ENCODE measurements around the gene DST. TPM values are rescaled to one million over a fixed set of nuclear protein-coding genes. Genes with fewer than 3 reads are reported as not detected.

The DST gene
- total RNA-seq, 1 donor, result 573 TPM

DNA sequence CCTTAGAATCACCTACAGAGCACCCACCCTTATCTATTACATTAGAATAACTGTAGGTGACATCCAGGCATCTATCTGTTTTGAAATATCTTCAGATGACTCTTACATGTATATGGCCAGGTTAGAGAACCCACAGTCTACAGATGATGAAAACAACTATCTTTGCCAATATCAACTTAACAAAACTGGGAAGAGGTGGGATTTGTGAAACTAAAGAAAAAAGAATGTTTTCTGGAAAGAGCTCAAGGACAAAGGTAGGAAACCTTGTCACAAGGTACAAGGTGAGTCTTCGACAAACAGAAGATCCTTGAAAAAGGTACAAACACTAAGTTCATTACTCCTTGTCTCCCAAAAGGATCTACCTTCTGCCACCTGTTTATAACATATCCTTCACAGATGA is 47.0 kb upstream of the DST start:
- peak overlapping the region; percentile 94 for H3K27ac ChIP-seq (ENCODE audit: low read depth, low read length)
- peak overlapping the region; percentile 82 for H3K4me2 ChIP-seq (ENCODE audit: insufficient read depth, low read length)
- H3K4me3 ChIP-seq (ENCODE audit: insufficient read depth, low read length), result peak overlapping the region; percentile 70
- no peak overlapping the region for H2AFZ ChIP-seq (ENCODE audit: low read length)
- peaks cover 78% of the 10 kb centered on the region for H3K79me2 ChIP-seq (ENCODE audit: insufficient read depth, low read length)
- no peaks in the 10 kb centered on the region for H4K20me1 ChIP-seq (ENCODE audit: insufficient read depth, low read length)
- no peaks in the 10 kb centered on the region for H3K27me3 ChIP-seq (ENCODE audit: insufficient read depth, low read length)
- DNase-seq (ENCODE audit: insufficient read length, low spot score, missing footprints), result no peak
- H3K4me1 ChIP-seq (ENCODE audit: insufficient read depth, low read length), result peaks cover 62% of the 10 kb centered on the region
- H3K36me3 ChIP-seq (ENCODE audit: insufficient read depth, low read length), result no peaks in the 10 kb centered on the region
- TF ChIP-seq CTCF (IDR thresholded peaks at IDR 0.05; ENCODE audit: extremely low read depth, low read depth, low read length), result no peak
- H3K9me3 ChIP-seq (ENCODE audit: low read depth, low read length), result no peaks in the 10 kb centered on the region

GRCh38 chr6:56689114-56689513 is 46.4 kb upstream of the DST start:
- Histone ChIP-seq H2AFZ (ENCODE audit: low read length) (no peak overlapping the region), H3K4me2 (ENCODE audit: insufficient read depth, low read length) (peak overlapping the region; percentile 82), H4K20me1 (ENCODE audit: insufficient read depth, low read length) (no peaks in the 10 kb centered on the region), H3K9me3 (ENCODE audit: low read depth, low read length) (no peaks in the 10 kb centered on the region), H3K36me3 (ENCODE audit: insufficient read depth, low read length) (no peaks in the 10 kb centered on the region), H3K79me2 (ENCODE audit: insufficient read depth, low read length) (peaks cover 79% of the 10 kb centered on the region), H3K27me3 (ENCODE audit: insufficient read depth, low read length) (no peaks in the 10 kb centered on the region), H3K27ac (ENCODE audit: low read depth, low read length) (no peak overlapping the region), H3K4me3 (ENCODE audit: insufficient read depth, low read length) (no peak overlapping the region), H3K4me1 (ENCODE audit: insufficient read depth, low read length) (peaks cover 62% of the 10 kb centered on the region)
- TF ChIP-seq CTCF (IDR thresholded peaks at IDR 0.05; ENCODE audit: extremely low read depth, low read depth, low read length), result no peak
- DNase-seq (ENCODE audit: insufficient read length, low spot score, missing footprints), result no peak

DNA sequence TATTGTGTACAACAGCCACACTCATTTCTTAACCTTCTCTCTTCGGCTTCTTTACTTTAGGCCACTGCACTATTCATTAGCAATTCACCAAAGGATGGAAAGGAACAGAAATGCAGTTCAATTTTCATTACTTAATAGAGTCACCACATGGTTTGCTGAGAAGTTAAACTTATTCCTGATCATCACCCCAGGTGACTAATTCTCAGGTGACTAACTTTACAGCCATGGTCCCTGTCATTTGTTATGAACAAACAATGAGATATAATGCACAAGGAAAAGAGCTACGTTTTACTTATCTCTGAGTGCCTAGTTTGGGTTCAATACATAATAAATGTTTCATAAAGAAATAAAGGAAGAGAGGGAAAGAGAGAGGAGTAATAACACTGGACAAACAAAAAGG is 45.8 kb upstream of the DST start:
- Histone ChIP-seq H3K9me3 (ENCODE audit: low read depth, low read length) (no peaks in the 10 kb centered on the region), H3K27me3 (ENCODE audit: insufficient read depth, low read length) (no peaks in the 10 kb centered on the region), H3K36me3 (ENCODE audit: insufficient read depth, low read length) (no peaks in the 10 kb centered on the region), H3K27ac (ENCODE audit: low read depth, low read length) (no peak overlapping the region), H2AFZ (ENCODE audit: low read length) (no peak overlapping the region), H3K4me3 (ENCODE audit: insufficient read depth, low read length) (no peak overlapping the region), H3K79me2 (ENCODE audit: insufficient read depth, low read length) (peaks cover 82% of the 10 kb centered on the region), H3K4me2 (ENCODE audit: insufficient read depth, low read length) (peak overlapping the region; percentile 82), H4K20me1 (ENCODE audit: insufficient read depth, low read length) (peaks cover 2% of the 10 kb centered on the region), H3K4me1 (ENCODE audit: insufficient read depth, low read length) (peaks cover 61% of the 10 kb centered on the region)
- no peak for TF ChIP-seq CTCF (IDR thresholded peaks at IDR 0.05; ENCODE audit: extremely low read depth, low read depth, low read length)
- no peak for DNase-seq (ENCODE audit: insufficient read length, low spot score, missing footprints)

DNA sequence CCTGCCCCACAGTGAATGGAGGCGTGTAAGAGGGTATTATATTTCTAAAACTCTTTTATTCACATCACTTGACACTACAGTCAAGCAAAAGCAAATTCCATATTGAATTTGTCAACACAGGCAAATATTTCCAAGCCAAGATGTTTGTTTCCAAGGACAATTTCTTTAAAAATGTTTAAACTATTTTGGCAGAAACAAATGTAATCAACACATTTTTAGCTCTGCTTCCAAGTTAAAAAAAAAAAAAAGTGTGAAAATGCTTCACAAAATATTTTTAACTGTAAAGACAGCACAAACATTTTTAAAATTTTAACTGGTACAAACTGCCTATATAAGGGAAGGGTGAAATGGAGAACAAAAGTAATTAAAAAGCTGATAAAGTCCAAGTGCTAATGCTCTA is 44.9 kb upstream of the DST start:
- H3K4me3 ChIP-seq (ENCODE audit: insufficient read depth, low read length), result no peak overlapping the region
- H3K79me2 ChIP-seq (ENCODE audit: insufficient read depth, low read length), result peaks cover 92% of the 10 kb centered on the region
- no peaks in the 10 kb centered on the region for H3K27me3 ChIP-seq (ENCODE audit: insufficient read depth, low read length)
- no peak overlapping the region for H3K4me2 ChIP-seq (ENCODE audit: insufficient read depth, low read length)
- no peaks in the 10 kb centered on the region for H3K36me3 ChIP-seq (ENCODE audit: insufficient read depth, low read length)
- no peak overlapping the region for H2AFZ ChIP-seq (ENCODE audit: low read length)
- H4K20me1 ChIP-seq (ENCODE audit: insufficient read depth, low read length), result peaks cover 8% of the 10 kb centered on the region
- no peak for DNase-seq (ENCODE audit: insufficient read length, low spot score, missing footprints)
- TF ChIP-seq CTCF (IDR thresholded peaks at IDR 0.05; ENCODE audit: extremely low read depth, low read depth, low read length), result no peak
- H3K27ac ChIP-seq (ENCODE audit: low read depth, low read length), result no peak overlapping the region
- H3K9me3 ChIP-seq (ENCODE audit: low read depth, low read length), result no peaks in the 10 kb centered on the region
- H3K4me1 ChIP-seq (ENCODE audit: insufficient read depth, low read length), result peaks cover 58% of the 10 kb centered on the region
